Left ventricle myocardium inferior (tissue), 1 donor: Measurements from ENCODE around the gene SLC44A1. TPM values are rescaled to one million over a fixed set of nuclear protein-coding genes. Genes with fewer than 3 reads are reported as not detected.

Experiments used
- DNase-seq: peaks from one replicate; pipeline ENCODE4 v3.0.0-alpha.2; 2020
- H3K27ac ChIP-seq: fragments of 200-600 bp; replicated peaks from 2 replicates; pipeline ENCODE4 v1.8.0; 2021
- H3K27me3 ChIP-seq: fragments of 200-600 bp; 2 replicates; pipeline ENCODE4 v1.8.0; 2021; ENCODE audit warnings: low read depth
- H3K36me3 ChIP-seq: fragments of 200-600 bp; 2 replicates; pipeline ENCODE4 v1.8.0; 2021
- H3K4me1 ChIP-seq: fragments of 200-600 bp; 2 replicates; pipeline ENCODE4 v1.8.0; 2021
- H3K4me3 ChIP-seq: fragments of 200-600 bp; 2 replicates; pipeline ENCODE4 v1.8.0; 2021; ENCODE audit warnings: mild to moderate bottlenecking, moderate library complexity
- H3K9me3 ChIP-seq: fragments of 200-600 bp; replicated peaks from 2 replicates; pipeline ENCODE4 v1.8.0; 2021
- CTCF ChIP-seq: fragments of 200-600 bp; IDR thresholded peaks from 2 replicates; pipeline ENCODE4 v1.8.0; 2021; ENCODE audit warnings: antibody characterized with exemption, mild to moderate bottlenecking, borderline replicate concordance
- intact Hi-C: fragments of 100-400 bp; cut with micrococcal nuclease; formaldehyde crosslinking; loops from one replicate; pipeline ENCODE4 v1.11.0; 2022
- total RNA-seq: library from RNA; stranded (reverse); fragmentation: NEBNext Ultra II Directional; extraction: Animal tissue kit (Norgen Biotek cat#: 25700); gene quantifications from one replicate; pipeline ENCODE4 v1.2.1, GENCODE V29; 2021
- donor health status: DM: no; HTN: yes; CAD: no; lungs with severe emphysema.

The SLC44A1 gene
- total RNA-seq, 1 donor from 2014 or later = 27.0 TPM

GRCh38 chr9:105393576-105394344, 149.3 kb downstream of the SLC44A1 start:
- H3K27ac ChIP-seq = no peak overlapping the region
- no peaks in the 10 kb centered on the region for H3K9me3 ChIP-seq
- TF ChIP-seq CTCF = no peak
- H3K4me3 ChIP-seq = no peak overlapping the region
- H3K27me3 ChIP-seq = no peaks in the 10 kb centered on the region
- no peaks in the 10 kb centered on the region for H3K36me3 ChIP-seq
- H3K4me1 ChIP-seq = no peaks in the 10 kb centered on the region
- DNase-seq = no peak
- intact Hi-C loops = no loop called here

- no peak overlapping the region for H3K4me3 ChIP-seq
- no peaks in the 10 kb centered on the region for H3K36me3 ChIP-seq
- no peaks in the 10 kb centered on the region for H3K4me1 ChIP-seq
Observed at GRCh38 chr9:105396441-105396840, 152.0 kb downstream of the SLC44A1 start.

GRCh38 chr9:105396901-105397300, 152.4 kb downstream of the SLC44A1 start:
- DNase-seq = no peak
- intact Hi-C loops = no loop called here
- Histone ChIP-seq H3K27ac (no peak overlapping the region), H3K27me3 (no peaks in the 10 kb centered on the region), H3K36me3 (no peaks in the 10 kb centered on the region), H3K4me1 (no peaks in the 10 kb centered on the region), H3K4me3 (no peak overlapping the region), H3K9me3 (no peaks in the 10 kb centered on the region)
- no peak for TF ChIP-seq CTCF

More at GRCh38 chr9:105396441-105396840, 152.0 kb downstream of the SLC44A1 start:
- Histone ChIP-seq H3K9me3 (no peaks in the 10 kb centered on the region), H3K27ac (no peak overlapping the region), H3K27me3 (no peaks in the 10 kb centered on the region)
- intact Hi-C loops = no loop called here
- no peak for DNase-seq
- TF ChIP-seq CTCF = no peak

GRCh38 chr9:105399117-105399516, 154.7 kb downstream of the SLC44A1 start:
- no peak for TF ChIP-seq CTCF
- Histone ChIP-seq H3K27ac (no peak overlapping the region), H3K27me3 (no peaks in the 10 kb centered on the region), H3K4me1 (no peaks in the 10 kb centered on the region), H3K4me3 (no peak overlapping the region), H3K36me3 (no peaks in the 10 kb centered on the region), H3K9me3 (no peaks in the 10 kb centered on the region)
- intact Hi-C loops = no loop called here
- DNase-seq = no peak

GRCh38 chr9:105401651-105402050, 157.2 kb downstream of the SLC44A1 start:
- H3K4me3 ChIP-seq = no peak overlapping the region
- no peak for DNase-seq
- no peaks in the 10 kb centered on the region for H3K9me3 ChIP-seq
- H3K27me3 ChIP-seq = no peaks in the 10 kb centered on the region
- intact Hi-C loops = no loop called here
- TF ChIP-seq CTCF = peak; percentile 21
- H3K4me1 ChIP-seq = no peaks in the 10 kb centered on the region
- H3K36me3 ChIP-seq = no peaks in the 10 kb centered on the region
- no peak overlapping the region for H3K27ac ChIP-seq
